Measurements from ENCODE around the gene PRR35.

Gene PRR35

GRCh38 chr16:565419-566330, 5.5 kb downstream of the PRR35 start:
- ATAC-seq: no peak

DNA sequence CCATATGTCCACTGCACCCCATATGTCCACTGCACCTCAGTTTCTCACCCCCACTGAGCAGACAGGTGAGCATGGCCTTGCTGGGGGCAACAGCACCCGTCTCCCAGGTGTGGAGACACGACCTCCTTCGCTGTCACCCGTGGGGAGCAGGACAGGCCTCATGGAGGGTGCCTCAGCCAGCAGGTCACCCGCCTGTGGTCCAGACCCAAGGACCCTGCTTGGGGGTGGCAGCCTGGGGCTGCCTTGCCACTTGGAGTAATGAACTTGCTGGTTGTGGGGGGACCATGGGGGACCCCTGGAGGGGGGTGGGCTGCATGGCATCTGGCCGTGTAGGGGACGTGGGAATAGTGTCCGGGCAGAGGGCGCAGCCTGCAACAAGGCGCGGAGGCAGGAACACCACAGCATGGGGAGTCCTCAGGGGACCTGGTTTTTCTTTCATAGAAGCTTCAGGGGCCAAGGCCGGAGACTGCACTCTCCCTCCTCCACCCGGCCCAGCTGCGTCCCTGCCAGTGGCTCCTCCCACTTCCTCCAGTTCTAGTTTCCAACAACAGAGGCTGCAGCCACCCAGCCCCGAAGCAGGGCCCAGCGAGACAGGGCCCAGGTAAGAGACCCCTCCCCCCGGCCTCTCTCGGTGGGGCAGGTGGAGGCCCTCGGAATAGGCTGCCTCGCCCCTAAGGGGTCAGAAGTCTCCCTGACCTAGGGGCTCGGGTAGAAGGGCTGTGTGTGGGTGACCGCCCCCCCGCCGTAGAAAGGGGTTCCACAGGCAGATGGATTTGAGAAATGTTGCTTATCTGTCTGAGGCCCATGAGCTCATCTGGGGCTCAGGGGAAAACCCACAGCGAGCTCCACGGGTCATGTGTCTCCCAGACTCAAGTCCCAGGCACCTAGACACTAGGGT, 6.5 kb downstream of the PRR35 start, which contains the start of gene NHLRC4:
Gene NHLRC4 (plus strand): TSS at position 531 of the 898 bp plus-strand sequence. CDS start 1,043 bp downstream, outside the sequence.
- ATAC-seq: peak; percentile 34 to 44

- no peak for ATAC-seq
Measured at GRCh38 chr16:567373-568256, 7.4 kb downstream of the PRR35 start.

GRCh38 chr16:568401-569258, 8.4 kb downstream of the PRR35 start:
- no peak for ATAC-seq

- ATAC-seq: peak; percentile 73 to 85
Measured at GRCh38 chr16:569445-570254, 9.5 kb downstream of the PRR35 start, which contains the start of gene PIGQ. Gene PIGQ (plus strand): TSS chr16:569968. CDS start chr16:574075, 4,107 bp downstream.

- no peak for ATAC-seq
Measured at GRCh38 chr16:572865-573650, 12.9 kb downstream of the PRR35 start.

DNA sequence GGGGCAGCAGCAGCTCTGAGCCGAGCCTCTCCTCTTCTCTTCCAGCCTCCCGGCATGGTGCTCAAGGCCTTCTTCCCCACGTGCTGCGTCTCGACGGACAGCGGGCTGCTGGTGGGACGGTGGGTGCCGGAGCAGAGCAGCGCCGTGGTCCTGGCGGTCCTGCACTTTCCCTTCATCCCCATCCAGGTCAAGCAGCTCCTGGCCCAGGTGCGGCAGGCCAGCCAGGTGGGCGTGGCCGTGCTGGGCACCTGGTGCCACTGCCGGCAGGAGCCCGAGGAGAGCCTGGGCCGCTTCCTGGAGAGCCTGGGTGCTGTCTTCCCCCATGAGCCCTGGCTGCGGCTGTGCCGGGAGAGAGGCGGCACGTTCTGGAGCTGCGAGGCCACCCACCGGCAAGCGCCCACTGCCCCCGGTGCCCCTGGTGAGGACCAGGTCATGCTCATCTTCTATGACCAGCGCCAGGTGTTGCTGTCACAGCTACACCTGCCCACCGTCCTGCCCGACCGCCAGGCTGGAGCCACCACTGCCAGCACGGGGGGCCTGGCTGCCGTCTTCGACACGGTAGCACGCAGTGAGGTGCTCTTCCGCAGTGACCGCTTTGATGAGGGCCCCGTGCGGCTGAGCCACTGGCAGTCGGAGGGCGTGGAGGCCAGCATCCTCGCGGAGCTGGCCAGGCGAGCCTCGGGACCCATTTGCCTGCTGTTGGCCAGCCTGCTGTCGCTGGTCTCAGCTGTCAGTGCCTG, 14.0 kb downstream of the PRR35 start:
- ATAC-seq: no peak

- no peak for ATAC-seq
Measured at GRCh38 chr16:575354-576196, 15.4 kb downstream of the PRR35 start.

DNA sequence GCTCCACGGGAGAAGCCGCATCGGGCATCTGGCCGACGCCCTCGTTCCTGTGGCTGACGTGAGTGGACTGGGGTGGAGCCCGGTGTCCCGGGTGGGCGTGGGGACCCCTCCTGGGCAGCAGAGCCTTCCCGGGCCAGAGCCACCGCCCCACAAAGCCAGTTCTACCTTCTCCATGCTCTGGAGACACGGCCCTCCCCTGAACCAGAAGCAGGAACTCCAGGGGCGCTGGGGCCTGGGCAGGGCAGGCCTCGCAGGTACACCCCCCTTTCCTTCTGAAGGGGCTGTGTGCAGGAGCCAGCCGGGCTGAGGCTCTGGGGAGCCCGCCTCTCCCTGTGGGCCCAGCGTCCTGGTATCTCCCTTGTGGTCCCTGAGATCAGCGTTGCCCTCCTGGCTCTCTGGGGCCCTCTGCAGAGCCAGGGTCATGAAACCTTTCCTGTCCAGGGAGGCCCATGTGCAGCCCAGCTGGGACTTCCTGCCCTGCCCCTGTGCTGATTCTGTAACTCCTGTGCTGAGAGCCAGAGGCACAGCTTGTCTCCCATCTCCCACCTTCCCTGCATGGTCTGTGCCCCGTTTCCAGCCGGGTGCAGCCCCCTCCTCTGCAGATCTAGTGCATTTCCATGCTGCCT, 16.1 kb downstream of the PRR35 start:
- ATAC-seq: no peak

- no peak for ATAC-seq
Measured at GRCh38 chr16:576823-577201, 16.6 kb downstream of the PRR35 start.

DNA sequence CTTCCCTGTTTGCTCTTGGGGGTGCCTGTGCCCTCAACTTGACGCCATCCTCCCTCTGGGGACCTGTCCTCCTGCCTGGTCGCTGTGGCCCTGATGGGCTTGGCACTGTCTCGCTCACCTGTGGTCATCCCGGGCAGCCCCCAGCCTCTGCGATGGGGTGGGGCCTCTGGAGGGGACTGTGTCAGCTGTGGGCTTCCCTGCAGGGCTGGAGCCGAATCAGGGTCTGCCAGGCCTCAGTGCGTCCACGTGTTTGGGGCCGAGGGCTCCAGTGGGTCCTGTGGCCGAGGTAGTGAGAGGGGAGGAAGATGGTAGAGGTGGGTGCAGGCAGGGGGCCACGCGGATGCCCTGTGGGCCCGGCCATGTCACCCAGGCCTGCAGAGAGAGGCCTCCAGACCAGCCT, 17.6 kb downstream of the PRR35 start:
- no peak for ATAC-seq

DNA sequence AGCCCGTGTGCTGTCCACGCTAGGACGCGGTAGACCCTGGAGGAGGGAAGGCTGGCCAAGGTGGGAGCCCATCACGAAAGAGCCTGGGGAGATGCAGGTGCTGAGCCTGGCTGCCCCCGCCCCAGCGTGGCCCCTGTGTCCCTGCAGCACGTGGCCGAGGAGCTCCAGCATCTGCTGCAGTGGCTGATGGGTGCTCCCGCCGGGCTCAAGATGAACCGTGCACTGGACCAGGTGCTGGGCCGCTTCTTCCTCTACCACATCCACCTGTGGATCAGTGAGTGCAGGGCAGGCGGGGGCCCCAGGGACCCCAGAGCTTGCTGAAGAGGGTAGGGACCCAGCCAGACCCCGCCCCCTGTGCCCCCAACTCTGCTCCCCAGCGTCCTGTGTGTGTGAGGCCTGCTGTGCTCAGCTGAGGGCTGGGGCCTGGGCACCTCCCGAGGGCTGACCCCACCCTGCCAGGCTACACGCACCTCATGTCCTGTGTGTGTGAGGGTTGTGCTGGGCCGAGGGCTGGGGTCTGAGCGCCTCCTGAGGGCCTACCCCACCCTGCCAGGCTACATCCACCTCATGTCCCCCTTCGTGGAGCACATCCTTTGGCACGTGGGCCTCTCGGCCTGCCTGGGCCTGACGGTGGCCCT, 18.2 kb downstream of the PRR35 start:
- no peak for ATAC-seq

GRCh38 chr16:578870-579405, 18.7 kb downstream of the PRR35 start:
- ATAC-seq: peak; percentile 91 to 97

- no peak for ATAC-seq
Measured at GRCh38 chr16:580141-580945, 20.1 kb downstream of the PRR35 start.

- no peak for ATAC-seq
Measured at GRCh38 chr16:580946-581498, 20.8 kb downstream of the PRR35 start.
